ENCODE measurements around the gene ZBTB8OS.

The ZBTB8OS gene

DNA sequence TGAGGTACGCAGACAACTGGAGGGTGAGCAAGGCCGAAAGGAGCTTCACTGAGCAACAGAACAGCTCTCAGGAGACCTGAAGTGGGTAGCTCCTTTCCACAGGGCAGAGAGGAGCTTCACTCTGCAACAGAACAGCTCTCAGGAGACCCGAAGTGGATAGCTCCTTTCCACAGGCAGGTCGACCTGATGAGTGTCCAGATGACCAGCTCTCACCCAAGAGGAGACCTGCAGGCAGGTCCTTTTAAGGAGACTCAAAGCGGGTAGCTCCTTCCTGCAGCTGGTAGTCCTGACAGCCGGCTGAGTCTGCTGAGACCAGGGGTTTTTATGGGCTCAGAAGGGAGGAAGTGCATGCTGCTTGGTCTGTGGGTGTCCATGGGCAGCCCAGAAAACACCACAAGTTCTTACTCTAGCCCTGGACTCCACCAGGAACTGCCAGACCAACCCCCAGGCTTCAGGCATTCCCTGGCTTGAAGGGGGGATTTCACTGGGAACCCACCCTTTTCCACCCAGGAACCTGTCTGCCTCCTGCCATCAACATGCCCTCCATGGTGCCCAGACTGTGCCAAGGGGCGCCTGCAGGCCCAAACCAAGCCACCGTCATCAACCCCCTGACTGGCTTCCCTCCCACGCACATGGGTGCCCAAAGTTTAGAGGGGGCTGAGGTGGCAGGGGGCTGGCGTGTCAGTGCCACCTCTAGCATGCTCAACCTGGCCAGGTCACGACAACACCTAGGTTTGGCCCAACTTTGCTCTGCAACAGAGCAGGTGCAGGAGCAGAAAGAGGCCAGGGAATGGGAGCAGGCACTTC is 43.6 kb downstream of the ZBTB8OS start:
- DNase-seq, result no peak

DNA sequence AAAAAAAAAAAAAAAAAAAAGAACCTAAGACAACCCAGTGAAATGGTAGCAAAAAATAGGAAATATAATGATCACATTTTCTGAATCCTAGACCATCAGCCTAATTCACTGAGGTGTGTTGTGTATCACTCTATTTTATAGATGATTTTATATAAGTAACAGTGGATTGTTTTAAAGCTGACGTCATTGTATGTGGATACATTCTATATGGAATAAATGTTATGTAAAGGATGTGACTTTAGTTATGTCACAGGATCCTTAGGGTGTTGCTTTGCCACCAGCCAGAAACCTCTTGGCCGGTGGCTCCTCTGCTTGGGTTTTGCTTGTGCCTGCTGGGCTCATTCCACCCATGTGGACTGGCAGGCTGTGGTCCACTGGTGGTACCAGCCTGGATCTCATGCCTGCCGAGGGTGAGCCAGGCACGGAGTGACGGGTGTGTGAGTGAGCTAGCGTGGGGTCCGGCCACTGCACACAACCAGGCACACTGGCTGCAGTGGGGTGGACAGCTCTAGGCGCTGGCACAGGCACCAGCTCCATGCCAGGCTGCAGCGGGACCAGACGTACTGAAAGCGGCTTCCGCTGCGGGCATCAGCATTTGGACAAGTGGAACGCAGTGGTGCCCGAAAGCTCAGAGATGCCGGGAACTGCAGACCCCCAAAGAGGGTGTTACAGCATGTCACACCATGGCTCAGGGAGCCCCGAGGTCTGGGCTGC is 44.5 kb downstream of the ZBTB8OS start:
- DNase-seq, result no peak

DNA sequence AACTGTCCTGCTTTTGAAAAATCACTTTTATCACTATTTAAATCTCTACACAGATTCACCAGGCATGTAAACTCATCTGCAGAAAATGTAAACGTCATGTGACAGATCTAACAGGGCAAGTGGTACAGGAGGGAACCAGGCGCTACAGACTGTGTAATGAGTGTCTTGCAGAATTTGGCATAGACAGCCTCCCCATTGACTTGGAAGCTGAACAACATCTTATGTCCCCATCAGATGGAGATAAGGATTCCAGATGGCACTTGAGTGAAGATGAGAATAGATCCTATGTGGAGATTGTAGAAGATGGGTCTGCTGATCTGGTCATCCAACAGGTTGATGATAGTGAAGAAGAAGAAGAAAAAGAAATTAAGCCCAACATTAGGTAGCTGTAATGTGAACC is 50.3 kb downstream of the ZBTB8OS start:
- DNase-seq, result no peak

DNA sequence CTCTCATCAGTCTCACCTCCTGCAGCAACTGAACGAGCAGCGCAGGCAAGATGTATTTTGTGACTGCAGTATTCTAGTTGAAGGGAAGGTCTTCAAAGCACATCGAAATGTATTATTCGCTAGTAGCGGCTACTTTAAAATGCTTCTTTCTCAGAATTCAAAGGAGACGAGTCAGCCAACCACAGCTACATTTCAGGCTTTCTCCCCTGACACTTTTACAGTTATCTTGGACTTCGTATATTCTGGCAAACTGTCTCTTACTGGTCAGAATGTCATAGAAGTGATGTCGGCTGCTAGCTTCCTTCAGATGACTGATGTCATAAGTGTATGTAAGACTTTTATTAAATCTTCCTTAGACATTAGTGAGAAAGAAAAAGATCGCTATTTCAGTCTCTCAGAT is 57.4 kb downstream of the ZBTB8OS start:
- DNase-seq, result no peak

DNA sequence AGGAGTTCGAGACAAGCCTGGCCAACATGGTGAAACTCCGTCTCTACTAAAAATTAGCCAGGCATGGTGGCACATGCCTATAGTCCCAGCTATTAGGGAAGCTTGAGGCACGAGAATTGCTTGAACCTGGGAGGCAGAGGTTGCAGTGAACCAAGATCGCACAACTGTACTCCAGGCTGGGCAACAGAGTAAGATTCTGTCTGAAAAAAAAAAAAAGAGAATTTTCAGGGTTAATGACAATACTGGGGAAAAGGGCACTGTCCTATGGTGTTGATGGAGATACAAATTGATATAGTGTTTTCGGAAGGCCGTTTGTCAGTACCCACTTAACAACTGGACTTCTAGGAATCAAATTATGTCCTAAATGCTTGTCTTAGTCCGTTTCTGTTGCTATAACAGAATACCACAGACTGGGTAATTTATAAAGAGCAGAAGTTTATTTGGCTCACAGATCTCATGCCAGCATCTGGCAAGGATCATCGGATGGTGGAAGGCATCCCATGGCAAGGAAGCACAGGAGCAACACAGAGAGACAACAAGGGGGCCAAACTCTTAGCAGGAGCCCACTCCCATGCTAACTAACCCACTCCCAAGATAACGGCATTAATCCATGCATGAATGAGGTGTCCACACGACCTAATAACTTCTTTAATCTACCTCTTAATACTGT is 69.9 kb downstream of the ZBTB8OS start:
- no peak for DNase-seq

All from T-helper 1 cell (primary cell).